Kidney epithelial cell (primary cell): ENCODE measurements around the gene TRERF1. TPM values are rescaled to one million over a fixed set of nuclear protein-coding genes. Genes with fewer than 3 reads are reported as not detected.
"Not testable (repeated sequence)": the region's sequence is repeated elsewhere in the genome, so short reads cannot be mapped to it uniquely, and the experiment has no call there.

ENCODE experiments used
- DNase-seq: peaks from one replicate; pipeline ENCODE4 v3.0.0-alpha.2; 2010; ENCODE audit warnings: low read depth
- H3K27me3 ChIP-seq: 2 replicates; pipeline ENCODE4 v1.6.0; 2011; ENCODE audit warnings: low read length; ENCODE audit not compliant: control insufficient read depth, insufficient read depth
- H3K36me3 ChIP-seq: 2 replicates; pipeline ENCODE4 v1.5.1; 2011; ENCODE audit warnings: low read length; ENCODE audit not compliant: control insufficient read depth, insufficient read depth
- H3K4me3 ChIP-seq: 2 replicates; pipeline ENCODE4 v1.5.1; 2011; ENCODE audit warnings: low read depth, mild to moderate bottlenecking, control low read depth, low read length
- CTCF ChIP-seq: IDR thresholded peaks from 2 replicates; pipeline ENCODE4 v1.5.1; 2011; ENCODE audit warnings: mild to moderate bottlenecking, moderate library complexity, low read length, control low read depth, inconsistent platforms; ENCODE audit not compliant: insufficient read depth, poor library complexity, severe bottlenecking
- total RNA-seq: library from RNA; depleted of rRNA; stranded (reverse); fragments of >200 nt; gene quantifications from 2 replicates; pipeline ENCODE4 v1.2.3, GENCODE V29; 2015

The TRERF1 gene
- total RNA-seq, 1 donor from 2014 or later = 1.4 TPM

GRCh38 chr6:42195415-42195814, 256.3 kb downstream of the TRERF1 start:
- H3K4me3 ChIP-seq = no peak overlapping the region
- no peaks in the 10 kb centered on the region for H3K27me3 ChIP-seq
- no peak for DNase-seq
- TF ChIP-seq CTCF = no peak
- H3K36me3 ChIP-seq = no peaks in the 10 kb centered on the region

- no peak for DNase-seq
- no peaks in the 10 kb centered on the region for H3K36me3 ChIP-seq
- H3K4me3 ChIP-seq = no peak overlapping the region
- H3K27me3 ChIP-seq = no peaks in the 10 kb centered on the region
- TF ChIP-seq CTCF = no peak
These were observed 257.7 kb downstream of the TRERF1 start for GRCh38 chr6:42194056-42194455.

DNA sequence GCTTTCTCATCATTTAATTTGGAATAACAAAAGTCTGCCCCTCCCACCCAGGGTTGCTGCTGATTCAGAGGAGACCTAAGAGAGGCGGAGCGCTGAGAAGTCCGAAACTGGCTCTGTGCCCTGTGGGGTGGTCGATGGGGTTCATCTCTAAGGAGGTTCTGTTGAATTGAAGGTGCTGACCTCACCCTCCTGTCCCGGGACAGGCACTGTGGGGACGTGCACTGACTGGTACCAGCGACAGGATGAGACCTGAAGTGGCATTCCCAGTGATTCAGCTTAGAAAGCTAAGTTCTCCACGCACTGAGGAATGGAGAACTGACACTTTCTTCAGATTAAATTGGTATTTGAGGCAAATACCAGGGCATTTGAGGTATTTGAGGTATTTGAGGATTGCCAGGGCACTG, 258.2 kb downstream of the TRERF1 start:
- TF ChIP-seq CTCF = no peak
- no peak overlapping the region for H3K4me3 ChIP-seq

GRCh38 chr6:42192385-42192784, 259.3 kb downstream of the TRERF1 start:
- H3K4me3 ChIP-seq, H3K27me3 ChIP-seq, DNase-seq, H3K36me3 ChIP-seq: not testable (repeated sequence)

More for the DNA sequence above, 258.2 kb downstream of the TRERF1 start:
- DNase-seq = no peak
- Histone ChIP-seq H3K36me3 (no peaks in the 10 kb centered on the region), H3K27me3 (no peaks in the 10 kb centered on the region)

DNA sequence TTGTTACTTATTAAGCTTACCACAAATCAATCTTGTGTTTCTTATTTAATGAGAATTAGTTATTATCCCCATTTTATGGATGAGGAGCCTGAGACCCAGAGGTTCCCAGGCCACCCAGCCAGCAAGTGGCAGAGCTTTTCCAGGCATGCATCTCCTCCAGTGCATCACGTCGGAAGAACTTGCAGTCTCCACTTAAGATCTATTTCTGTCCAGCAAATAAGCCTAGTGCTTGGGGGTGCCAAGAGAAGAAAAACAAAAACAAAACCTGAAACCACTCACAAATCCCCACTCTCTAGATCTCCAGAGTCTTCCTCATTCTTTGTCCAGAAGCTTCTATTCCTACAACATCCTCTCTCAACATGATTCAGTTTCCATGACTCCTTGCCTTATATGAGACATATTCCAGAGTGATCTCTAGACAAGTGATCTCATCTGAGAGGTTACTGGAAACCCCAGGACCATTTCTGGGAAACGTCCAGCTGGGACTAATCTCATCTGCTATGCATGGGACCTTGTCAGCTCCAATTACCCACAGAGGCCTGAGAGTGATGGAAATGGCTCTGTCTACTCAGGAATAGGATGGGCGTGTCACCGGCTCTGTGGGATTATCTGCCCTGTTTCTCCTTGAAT, 261.1 kb downstream of the TRERF1 start:
- Histone ChIP-seq H3K27me3 (peaks cover 2% of the 10 kb centered on the region), H3K36me3 (no peaks in the 10 kb centered on the region), H3K4me3 (no peak overlapping the region)
- no peak for DNase-seq
- TF ChIP-seq CTCF = no peak

DNA sequence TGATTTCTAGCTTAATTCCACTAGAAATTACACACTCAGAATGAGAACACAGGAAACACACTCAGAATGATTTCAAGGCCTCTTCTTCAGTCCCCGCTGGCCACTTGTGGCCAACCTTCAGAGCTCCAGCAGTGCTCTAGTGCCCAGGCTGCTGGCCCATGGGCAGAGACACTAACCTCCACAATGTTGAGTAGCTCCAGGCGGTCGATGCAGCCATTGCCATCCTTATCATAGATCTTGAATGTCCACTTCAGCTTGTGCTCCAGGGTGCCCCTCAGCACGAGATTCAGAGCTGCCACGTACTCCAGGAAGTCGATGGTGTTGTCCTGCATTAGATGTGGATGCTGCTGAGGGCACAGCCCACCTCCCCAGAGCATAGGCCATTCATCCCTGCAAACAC, 263.3 kb downstream of the TRERF1 start:
- H3K4me3 ChIP-seq = no peak overlapping the region
- peaks cover 5% of the 10 kb centered on the region for H3K27me3 ChIP-seq
- no peak for DNase-seq
- no peaks in the 10 kb centered on the region for H3K36me3 ChIP-seq
- TF ChIP-seq CTCF = no peak
